H1 (cell line): ENCODE measurements around the gene CDC42SE1. TPM values are rescaled to one million over a fixed set of nuclear protein-coding genes. Genes with fewer than 3 reads are reported as not detected.

Experiments
- CTCF ChIA-PET: fragments of 300-600 bp; sonication (Branson Sonifier 250); formaldehyde crosslinking; loops from one replicate; lab custom pipeline; 2021; ENCODE audit not compliant: partially characterized antibody; lab: Charles Lee
- POLR2A ChIA-PET: fragments of 300-600 bp; sonication (Branson Sonifier 250); formaldehyde crosslinking; loops from one replicate; lab custom pipeline; 2021; ENCODE audit warnings: inconsistent platforms; ENCODE audit not compliant: partially characterized antibody; lab: Charles Lee
- DNase-seq, 2 experiments: peaks; one replicate each; pipeline versions ENCODE4 v3.0.0 to v3.0.0-alpha.2; 2010 to 2022; ENCODE audit warnings: low spot score in 2 of 2, low read depth in 1 of 2, mixed read lengths in 1 of 2
- FAIRE-seq: peaks from 2 replicates; lab custom pipeline; 2011; peaks lifted over from hg19 to GRCh38; lab: Jason Lieb, UNC
- H2AFZ ChIP-seq: 2 replicates; pipeline ENCODE4 v1.8.1; 2012; ENCODE audit warnings: low read length, inconsistent platforms
- H2AK5ac ChIP-seq: 2 replicates; pipeline ENCODE4 v1.6.1; 2013; ENCODE audit warnings: low read depth, low read length
- H2BK120ac ChIP-seq: replicated peaks from 2 replicates; pipeline ENCODE3; 2013; ENCODE audit warnings: low read depth, low read length, inconsistent platforms
- H2BK12ac ChIP-seq: 2 replicates; pipeline ENCODE4 v1.6.1; 2013; ENCODE audit warnings: low read depth, low read length
- H2BK15ac ChIP-seq: 2 replicates; pipeline ENCODE4 v1.6.1; 2013; ENCODE audit warnings: low read length
- H2BK20ac ChIP-seq: 2 replicates; pipeline ENCODE4 v1.6.1; 2013; ENCODE audit warnings: low read length
- H2BK5ac ChIP-seq: 2 replicates; pipeline ENCODE4 v1.6.1; 2013; ENCODE audit warnings: low read depth, low read length
- H3K14ac ChIP-seq: 2 replicates; pipeline ENCODE4 v1.6.1; 2013; ENCODE audit warnings: inconsistent platforms; ENCODE audit not compliant: insufficient read length
- H3K18ac ChIP-seq: 2 replicates; pipeline ENCODE4 v1.6.1; 2013; ENCODE audit warnings: low read length; ENCODE audit errors: extremely low read depth
- H3K23ac ChIP-seq: 2 replicates; pipeline ENCODE4 v1.6.1; 2013; ENCODE audit warnings: inconsistent platforms; ENCODE audit not compliant: insufficient read length
- H3K23me2 ChIP-seq: 2 replicates; pipeline ENCODE4 v1.6.1; 2013; ENCODE audit warnings: low read depth, low read length
- H3K27ac ChIP-seq: 2 replicates; pipeline ENCODE4 v1.6.1; 2011; ENCODE audit warnings: low read depth, low read length, inconsistent platforms
- H3K27me3 ChIP-seq, 4 experiments: replicated peaks in 1 of 4; 1 replicate in 1 of 4; 2 replicates in 3 of 4; pipeline versions ENCODE4 v1.6.1 to v1.8.1; 2011 to 2013; ENCODE audit warnings: low read length in 3 of 4, mild to moderate bottlenecking in 3 of 4, inconsistent platforms in 2 of 4, mixed read lengths in 2 of 4, moderate library complexity in 1 of 4; ENCODE audit not compliant: control insufficient read depth in 3 of 4, insufficient read depth in 3 of 4; ENCODE audit errors: extremely low read depth in 1 of 4
- H3K36me3 ChIP-seq, 4 experiments: 2 replicates each; pipeline versions ENCODE4 v1.6.1 to v1.8.1; 2011 to 2013; ENCODE audit warnings: mild to moderate bottlenecking in 4 of 4, low read length in 3 of 4, moderate library complexity in 2 of 4, control low read depth in 1 of 4, inconsistent platforms in 1 of 4; ENCODE audit not compliant: insufficient read depth in 4 of 4, control insufficient read depth in 2 of 4
- H3K4ac ChIP-seq: replicated peaks from 2 replicates; pipeline ENCODE3; 2013; ENCODE audit warnings: low read length, low read depth, mixed read lengths, inconsistent platforms; ENCODE audit not compliant: insufficient read length
- H3K4me1 ChIP-seq, 4 experiments: replicated peaks in 1 of 4; 1 replicate in 1 of 4; 2 replicates in 3 of 4; pipeline versions ENCODE4 v1.6.1 to v1.8.1; 2011 to 2013; ENCODE audit warnings: low read length in 3 of 4, inconsistent platforms in 2 of 4, mixed read lengths in 1 of 4; ENCODE audit not compliant: insufficient read depth in 4 of 4, control insufficient read depth in 3 of 4
- H3K4me2 ChIP-seq, 2 experiments: 2 replicates each; pipeline versions ENCODE4 v1.6.1 to v1.8.1; 2011 to 2013; ENCODE audit warnings: low read depth in 2 of 2, low read length in 2 of 2, control low read depth in 1 of 2, inconsistent platforms in 1 of 2, mild to moderate bottlenecking in 1 of 2; ENCODE audit not compliant: insufficient read depth in 1 of 2
- H3K4me3 ChIP-seq, 4 experiments: fragments of 200-600, 300-600 bp in 1 of 4; sonication (generic), shearing (Covaris generic), sonication (Bioruptor Twin) in 1 of 4; 2 replicates each; pipeline versions ENCODE4 v1.5.1 to v1.8.1; 2011 to 2016; ENCODE audit warnings: low read length in 4 of 4, low read depth in 3 of 4, control low read depth in 2 of 4, inconsistent platforms in 2 of 4, mild to moderate bottlenecking in 2 of 4, mixed read lengths in 1 of 4, moderate library complexity in 1 of 4; ENCODE audit not compliant: insufficient read depth in 2 of 4; ENCODE audit errors: extremely low read depth in 1 of 4
- H3K56ac ChIP-seq: replicated peaks from 2 replicates; pipeline ENCODE3; 2013; ENCODE audit warnings: low read depth, mild to moderate bottlenecking, mixed read lengths, low read length, inconsistent platforms; ENCODE audit not compliant: insufficient read length
- H3K79me1 ChIP-seq: 2 replicates; pipeline ENCODE4 v1.6.1; 2013; ENCODE audit warnings: low read depth, low read length, control low read depth
- H3K79me2 ChIP-seq, 2 experiments: 2 replicates each; pipeline versions ENCODE4 v1.6.1 to v1.8.1; 2012 to 2013; ENCODE audit warnings: low read length in 2 of 2, mild to moderate bottlenecking in 2 of 2, inconsistent platforms in 1 of 2; ENCODE audit not compliant: insufficient read depth in 2 of 2, control insufficient read depth in 1 of 2
- H3K9ac ChIP-seq, 4 experiments: replicated peaks in 1 of 4; 1 replicate in 1 of 4; 2 replicates in 3 of 4; pipeline versions ENCODE4 v1.6.1 to v1.8.1; 2011 to 2013; ENCODE audit warnings: low read depth in 3 of 4, low read length in 3 of 4, control low read depth in 2 of 4, mild to moderate bottlenecking in 2 of 4, moderate library complexity in 2 of 4, inconsistent platforms in 1 of 4; ENCODE audit errors: extremely low read depth in 1 of 4
- H3K9me3 ChIP-seq, 2 experiments: 2 replicates each; pipeline versions ENCODE4 v1.6.1 to v1.8.1; 2012 to 2013; ENCODE audit warnings: mild to moderate bottlenecking in 2 of 2, moderate library complexity in 2 of 2, control low read depth in 1 of 2, inconsistent platforms in 1 of 2, low read depth in 1 of 2, low read length in 1 of 2, mixed read lengths in 1 of 2; ENCODE audit not compliant: insufficient read depth in 2 of 2
- H4K20me1 ChIP-seq, 2 experiments: replicated peaks in 1 of 2; 2 replicates each; pipeline versions ENCODE3 to v1.8.1; 2011 to 2013; ENCODE audit warnings: inconsistent platforms in 2 of 2, low read length in 2 of 2, mild to moderate bottlenecking in 1 of 2; ENCODE audit not compliant: insufficient read depth in 2 of 2, control insufficient read depth in 1 of 2
- H4K5ac ChIP-seq: 2 replicates; pipeline ENCODE4 v1.6.1; 2013; ENCODE audit warnings: low read length, low read depth, mixed read lengths, inconsistent platforms; ENCODE audit not compliant: insufficient read length
- H4K8ac ChIP-seq: 2 replicates; pipeline ENCODE4 v1.8.0; 2013; ENCODE audit warnings: mild to moderate bottlenecking, moderate library complexity, low read length, inconsistent platforms; ENCODE audit not compliant: insufficient read depth; ENCODE audit errors: extremely low read depth
- H4K91ac ChIP-seq: replicated peaks from 2 replicates; pipeline ENCODE3; 2013; ENCODE audit warnings: low read length, mixed read lengths, inconsistent platforms; ENCODE audit not compliant: insufficient read length
- TAF1 ChIP-seq: IDR thresholded peaks from 2 replicates; pipeline ENCODE4 v1.6.1; 2011; ENCODE audit warnings: mild to moderate bottlenecking, low read depth, low read length
- YY1 ChIP-seq: IDR thresholded peaks from 2 replicates; pipeline ENCODE4 v1.6.1; 2011; ENCODE audit warnings: low read depth, mild to moderate bottlenecking, low read length
- WGBS, 2 experiments: shearing (Covaris generic) in 1 of 2; methylation state at CpG; one replicate each; pipeline versions ENCODE4 v1.1.6 to v1.1.7; 2013 to 2015; ENCODE audit warnings: low lambda C conversion rate in 2 of 2, mixed read lengths in 2 of 2, inconsistent platforms in 1 of 2, low coverage in 1 of 2, missing lambda C conversion rate in 1 of 2; ENCODE audit not compliant: insufficient replicate concordance in 2 of 2, insufficient coverage in 1 of 2, insufficient read length in 1 of 2; ENCODE audit errors: extremely low coverage in 1 of 2, missing lambda C conversion rate in 1 of 2; 5-methylcytosine and 5-hydroxymethylcytosine counted together
- polyA plus RNA-seq, 7 experiments: library from polyadenylated mRNA; depleted of rRNA in 3 of 7; stranded (reverse) in 5 of 7; unstranded in 2 of 7; fragments of >200 nt in 5 of 7; fragments of 200-250 nt in 2 of 7; gene quantifications; 1 replicate in 5 of 7; 2 replicates in 1 of 7; 4 replicates in 1 of 7; pipeline versions ENCODE4 v1.2.1 to v1.2.3, GENCODE V29; 2011 to 2013; ENCODE audit warnings: missing spikeins in 2 of 7, mixed read lengths in 2 of 7
- total RNA-seq: library from RNA; stranded (reverse); fragmentation: NEBNext Ultra II Directional; extraction: Animal tissue kit (Norgen Biotek cat#: 25700); gene quantifications from 2 replicates; pipeline ENCODE4 v1.2.1, GENCODE V29; 2021

CDC42SE1 gene
- total and polyA plus RNA-seq, 2 of the 8 experiments (the other 6 are each of a cell fraction or from before 2014, with no cell fraction given), result 30.5 to 74.1 TPM

GRCh38 chr1:151011154-151011850, 48.1 kb downstream of the CDC42SE1 start:
- no peak overlapping the region for H2BK120ac ChIP-seq
- H3K4ac ChIP-seq, result no peak overlapping the region
- H3K4me3 ChIP-seq, result no peak overlapping the region
- no peak overlapping the region for H4K91ac ChIP-seq
- WGBS, 2 experiments, result 91% methylated on average over 4 of the region's 4 CpGs; no CpG with 5 or more reads in 1 of the 2 experiments
- no peak for DNase-seq
- H2BK20ac ChIP-seq, result no peak overlapping the region
- no peak overlapping the region for H2AFZ ChIP-seq
- H2BK15ac ChIP-seq, result no peak overlapping the region
- no peak for TF ChIP-seq YY1
- no peak for TF ChIP-seq TAF1
- TF ChIP-seq, all 59 proteins: peak for 0
- Histone ChIP-seq H4K20me1 (no peaks in the 10 kb centered on the region), H3K4me2 (no peak overlapping the region), H4K5ac (no peak overlapping the region), H2BK5ac (no peak overlapping the region), H4K8ac (no peak overlapping the region), H2BK12ac (no peak overlapping the region), H2AK5ac (no peak overlapping the region), H3K79me2 (peaks cover 0 to 5% of the 10 kb centered on the region in 2 experiments; a peak in 2 of 4 replicates), H3K14ac (no peak overlapping the region), H3K27ac (no peak overlapping the region), H3K9me3 (no peaks in the 10 kb centered on the region), H3K56ac (no peak overlapping the region), H3K9ac (no peak overlapping the region), H3K36me3 (no peaks in the 10 kb centered on the region), H3K18ac (no peak overlapping the region), H3K79me1 (no peaks in the 10 kb centered on the region), H3K4me1 (peaks cover 5 to 9% (median 6%) of the 10 kb centered on the region in 4 experiments; a peak in 6 of 7 replicates), H3K23me2 (peaks cover 4% of the 10 kb centered on the region), H3K27me3 (no peaks in the 10 kb centered on the region), H3K23ac (no peak overlapping the region)
- no peak for FAIRE-seq
- ChIA-PET CTCF (interaction anchor here (0.5 to 1.4 kb wide), 5 partner anchors 10 to 297 kb away, joined by 3 to 8 read pairs (median 3); no protein-coding TSS in a partner anchor), POLR2A (interaction anchor here (0.7 to 1.3 kb wide), 3 partner anchors 31 to 576 kb away, joined by 3 read pairs; no protein-coding TSS in a partner anchor)
